PFSK-1 (cell line): ENCODE results near the gene YIPF7.

Experiments
- FOXP2 ChIP-seq: optimal IDR thresholded peaks from 2 replicates; pipeline ENCODE3; 2011; ENCODE audit warnings: borderline replicate concordance, control low read depth, inconsistent platforms; ENCODE audit not compliant: insufficient read depth; ENCODE audit errors: extremely low read length, extremely low read depth
- POLR2AphosphoS5 ChIP-seq: IDR thresholded peaks from 2 replicates; pipeline ENCODE4 v1.6.1; 2012; ENCODE audit warnings: low read depth, mild to moderate bottlenecking, control low read depth, low read length, moderate library complexity
- SIN3A ChIP-seq: IDR thresholded peaks from 2 replicates; pipeline ENCODE4 v1.6.1; 2012; ENCODE audit warnings: mild to moderate bottlenecking, low read length, moderate library complexity, borderline replicate concordance; ENCODE audit not compliant: insufficient read depth
- TAF1 ChIP-seq: IDR thresholded peaks from 2 replicates; pipeline ENCODE4 v1.6.1; 2012; ENCODE audit warnings: low read length, control low read depth, borderline replicate concordance; ENCODE audit not compliant: insufficient read depth
- TF ChIP-seq, protein P1 (sequence below), 2 experiments: IDR thresholded peaks; 2 replicates each; pipeline versions ENCODE4 v1.6.1 to v1.8.0; 2011 to 2012; ENCODE audit warnings: low read depth in 2 of 2, low read length in 2 of 2, control low read depth in 1 of 2, inconsistent platforms in 1 of 2, mild to moderate bottlenecking in 1 of 2, moderate library complexity in 1 of 2; ENCODE audit not compliant: insufficient read depth in 1 of 2

Gene YIPF7

DNA sequence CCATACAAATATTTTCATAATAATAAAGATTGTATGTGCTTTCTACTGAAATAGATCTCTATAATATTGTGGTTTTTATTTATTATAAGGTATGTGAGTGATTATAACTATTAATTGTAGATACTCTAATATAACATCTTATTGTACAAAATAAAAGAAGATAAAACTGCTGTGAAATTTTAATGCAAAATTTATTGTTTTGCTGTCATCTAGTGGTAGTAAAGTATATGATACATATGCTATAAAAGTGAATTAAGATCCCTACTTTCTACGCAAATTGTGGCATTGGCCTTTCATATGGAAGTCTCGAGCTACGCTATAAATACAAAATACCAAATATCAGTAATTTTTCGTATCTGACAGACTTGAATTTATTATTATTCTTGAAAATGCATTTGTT lies 19.3 kb downstream of the YIPF7 start:
- TF ChIP-seq TAF1 (no peak), FOXP2 (no peak)

DNA sequence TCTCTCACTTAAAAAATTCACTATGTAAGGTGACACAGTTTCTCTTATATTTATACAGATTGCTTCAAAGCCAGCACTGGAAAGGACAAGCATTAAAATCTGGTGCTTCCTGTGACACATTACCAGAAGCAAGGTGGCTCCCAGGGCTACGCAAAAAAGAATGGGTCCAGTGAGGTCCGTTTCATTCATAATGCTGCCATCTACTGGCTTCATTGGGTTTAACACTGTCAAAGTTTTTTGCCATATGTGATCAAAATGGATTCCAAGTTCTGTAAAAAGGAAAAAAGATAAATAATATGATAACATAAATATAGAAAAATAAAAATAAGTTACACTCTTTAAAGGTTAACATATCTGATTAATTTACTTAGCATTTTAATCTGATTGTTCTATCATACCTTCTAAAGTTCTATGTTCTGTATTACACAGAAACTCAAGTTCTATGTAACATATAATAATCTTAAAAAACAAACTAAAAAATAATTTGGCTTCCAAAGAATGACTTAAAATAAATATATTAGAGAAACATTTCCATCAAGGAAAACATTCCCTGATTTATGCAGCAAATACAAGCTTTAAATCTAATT lies 22.1 kb downstream of the YIPF7 start:
- TF ChIP-seq SIN3A (no peak), TAF1 (no peak), FOXP2 (no peak), POLR2AphosphoS5 (no peak)
- TF ChIP-seq, protein P1, sequence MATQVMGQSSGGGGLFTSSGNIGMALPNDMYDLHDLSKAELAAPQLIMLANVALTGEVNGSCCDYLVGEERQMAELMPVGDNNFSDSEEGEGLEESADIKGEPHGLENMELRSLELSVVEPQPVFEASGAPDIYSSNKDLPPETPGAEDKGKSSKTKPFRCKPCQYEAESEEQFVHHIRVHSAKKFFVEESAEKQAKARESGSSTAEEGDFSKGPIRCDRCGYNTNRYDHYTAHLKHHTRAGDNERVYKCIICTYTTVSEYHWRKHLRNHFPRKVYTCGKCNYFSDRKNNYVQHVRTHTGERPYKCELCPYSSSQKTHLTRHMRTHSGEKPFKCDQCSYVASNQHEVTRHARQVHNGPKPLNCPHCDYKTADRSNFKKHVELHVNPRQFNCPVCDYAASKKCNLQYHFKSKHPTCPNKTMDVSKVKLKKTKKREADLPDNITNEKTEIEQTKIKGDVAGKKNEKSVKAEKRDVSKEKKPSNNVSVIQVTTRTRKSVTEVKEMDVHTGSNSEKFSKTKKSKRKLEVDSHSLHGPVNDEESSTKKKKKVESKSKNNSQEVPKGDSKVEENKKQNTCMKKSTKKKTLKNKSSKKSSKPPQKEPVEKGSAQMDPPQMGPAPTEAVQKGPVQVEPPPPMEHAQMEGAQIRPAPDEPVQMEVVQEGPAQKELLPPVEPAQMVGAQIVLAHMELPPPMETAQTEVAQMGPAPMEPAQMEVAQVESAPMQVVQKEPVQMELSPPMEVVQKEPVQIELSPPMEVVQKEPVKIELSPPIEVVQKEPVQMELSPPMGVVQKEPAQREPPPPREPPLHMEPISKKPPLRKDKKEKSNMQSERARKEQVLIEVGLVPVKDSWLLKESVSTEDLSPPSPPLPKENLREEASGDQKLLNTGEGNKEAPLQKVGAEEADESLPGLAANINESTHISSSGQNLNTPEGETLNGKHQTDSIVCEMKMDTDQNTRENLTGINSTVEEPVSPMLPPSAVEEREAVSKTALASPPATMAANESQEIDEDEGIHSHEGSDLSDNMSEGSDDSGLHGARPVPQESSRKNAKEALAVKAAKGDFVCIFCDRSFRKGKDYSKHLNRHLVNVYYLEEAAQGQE (IDR thresholded peaks at IDR 0.05; ENCODE audit: insufficient read depth in 1 of 2, low read depth in 2 of 2, low read length in 2 of 2), result no peak

DNA sequence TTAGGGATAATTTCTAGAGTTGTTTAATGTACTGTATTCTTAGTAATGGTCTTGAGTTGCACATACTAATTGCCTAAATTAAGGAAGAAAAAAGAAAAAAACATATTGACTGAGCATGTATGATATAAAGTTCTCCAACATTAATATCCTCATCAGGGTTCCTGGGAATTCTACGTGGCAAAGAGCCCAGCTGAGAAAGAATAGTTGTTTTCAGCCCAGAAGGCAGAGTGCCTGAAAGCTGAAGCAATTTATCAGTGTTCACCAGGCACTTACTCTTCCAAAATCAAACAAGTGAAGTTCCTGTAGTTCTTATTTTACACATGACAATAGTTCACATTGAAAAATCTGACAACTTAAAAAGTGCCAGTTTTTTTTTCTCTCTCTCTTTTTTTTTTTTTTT lies 27.7 kb downstream of the YIPF7 start:
- TF ChIP-seq POLR2AphosphoS5 (no peak), TAF1 (no peak), FOXP2 (no peak)
- TF ChIP-seq, protein P1 (IDR thresholded peaks at IDR 0.05; ENCODE audit: insufficient read depth in 1 of 2, low read depth in 2 of 2, low read length in 2 of 2), result no peak

DNA sequence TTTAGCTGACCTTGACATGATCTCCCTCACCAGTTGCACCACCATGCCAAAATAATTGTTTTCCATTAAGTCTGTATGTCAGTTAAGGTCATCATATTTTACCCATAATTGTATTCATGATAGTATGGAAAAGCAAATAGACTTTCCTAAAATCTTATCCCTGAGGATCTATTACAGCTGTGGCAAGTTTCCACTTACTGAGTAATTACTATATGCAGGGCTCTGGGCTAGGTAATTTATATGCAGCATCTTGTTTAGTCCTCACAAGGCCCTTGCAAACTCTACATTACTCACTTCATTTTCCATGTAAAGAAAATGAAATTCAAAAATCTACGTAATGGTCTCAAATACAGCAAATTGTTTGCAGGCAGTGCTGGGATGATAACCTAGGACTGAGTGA lies 34.8 kb downstream of the YIPF7 start:
- TF ChIP-seq TAF1, result no peak
- no peak for TF ChIP-seq FOXP2
- no peak for TF ChIP-seq SIN3A

DNA sequence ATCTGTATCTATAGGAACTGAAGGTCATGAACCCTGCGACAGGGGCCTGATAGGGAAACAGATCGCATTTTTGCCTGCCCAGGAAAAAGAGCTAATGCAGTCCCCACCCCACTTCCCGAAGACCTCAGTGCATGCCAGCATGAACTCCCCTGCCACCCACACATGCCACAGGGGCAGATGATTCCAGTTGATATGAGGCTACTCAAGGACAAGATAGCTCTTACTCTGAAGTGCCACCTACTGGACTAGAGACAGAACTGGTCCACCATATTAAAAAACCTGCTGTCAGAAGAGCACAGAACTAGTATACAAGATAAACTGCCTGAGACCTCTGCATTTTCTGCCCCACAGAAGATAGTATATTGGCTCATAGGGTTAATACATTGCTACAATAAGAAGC lies 68.0 kb downstream of the YIPF7 start:
- no peak for TF ChIP-seq FOXP2
- no peak for TF ChIP-seq POLR2AphosphoS5
- TF ChIP-seq, protein P1 (IDR thresholded peaks at IDR 0.05; ENCODE audit: insufficient read depth in 1 of 2, low read depth in 2 of 2, low read length in 2 of 2), result no peak
- no peak for TF ChIP-seq SIN3A
- TF ChIP-seq TAF1, result no peak

DNA sequence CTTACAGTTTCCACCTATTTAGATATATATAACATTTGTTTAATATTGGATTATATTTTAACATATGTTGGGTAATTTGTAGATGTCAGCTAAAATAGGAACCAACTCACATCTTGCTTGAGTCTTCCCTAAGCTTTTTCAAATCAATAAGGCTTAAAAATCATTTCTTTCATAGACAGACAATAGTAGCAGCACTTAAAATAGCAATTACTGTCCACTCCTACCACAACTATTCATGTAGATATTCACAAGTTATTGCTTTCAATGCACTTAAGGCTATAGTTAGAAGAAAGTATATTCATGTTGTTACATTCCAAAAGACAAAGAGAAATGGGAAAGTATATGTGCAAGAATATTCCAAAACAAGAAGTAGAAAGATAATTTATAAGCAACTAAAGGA lies 71.2 kb downstream of the YIPF7 start:
- no peak for TF ChIP-seq TAF1
- TF ChIP-seq, protein P1 (IDR thresholded peaks at IDR 0.05; ENCODE audit: insufficient read depth in 1 of 2, low read depth in 2 of 2, low read length in 2 of 2), result no peak
- TF ChIP-seq POLR2AphosphoS5, result no peak
- TF ChIP-seq SIN3A, result no peak
